ENCODE data around the gene DUSP18. TPM values are rescaled to one million over a fixed set of nuclear protein-coding genes. Genes with fewer than 3 reads are reported as not detected.

Gene DUSP18
- polyA plus RNA-seq, 2 of the 4 experiments (the other 2 are of a cell fraction) = 3.4 to 7.2 TPM

DNA sequence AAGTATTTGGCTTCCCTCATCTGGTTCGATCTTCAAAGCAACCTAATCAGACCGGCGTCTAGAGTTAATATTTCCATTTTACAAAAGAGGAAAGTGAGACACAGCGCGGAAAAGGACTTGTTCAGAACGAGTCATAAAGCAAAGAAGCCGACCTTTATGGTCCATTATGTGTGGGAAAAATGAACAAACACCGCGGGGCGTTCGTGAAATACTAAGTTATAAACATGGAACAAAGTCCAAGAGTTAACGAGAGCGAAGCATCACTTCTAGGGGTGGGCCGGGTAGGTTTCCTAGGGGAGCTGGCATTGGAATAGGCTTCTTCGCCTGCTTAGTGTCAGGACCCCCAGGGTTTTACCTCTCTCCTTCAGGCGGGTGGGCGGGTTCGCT, 575 bp downstream of the DUSP18 start (continued):
- TF ChIP-seq HEYL (CRISPR knock-in tag; IDR thresholded peaks at IDR 0.05) (no peak), ATOH8 (CRISPR knock-in tag; IDR thresholded peaks at IDR 0.05; ENCODE audit: low read depth) (no peak), POLR2AphosphoS2 (conservative IDR thresholded peaks at IDR 0.05; ENCODE audit: low read length) (no peak), FOXS1 (CRISPR knock-in tag; IDR thresholded peaks at IDR 0.05) (no peak), JUNB (IDR thresholded peaks at IDR 0.05) (no peak)

GRCh38 chr22:30665786-30666185, 1.9 kb downstream of the DUSP18 start:
- Histone ChIP-seq H3K4me1 (peaks cover 6% of the 10 kb centered on the region; the same call in 1 of the 3 replicates), H3K9me3 (no peaks in the 10 kb centered on the region), H3K4me3 (no peak overlapping the region), H3K4me2 (no peak overlapping the region), H3K27ac (no peak overlapping the region)
- ATAC-seq (no peak), FAIRE-seq (no peak), DNase-seq (ENCODE audit: low read depth in 1 of 2, low spot score in 1 of 2) (no peak)
- ChIA-PET POLR2A (no interaction called here), CTCF (no interaction called here)
- no peak for TF ChIP-seq CBX2 (IDR thresholded peaks at IDR 0.05; ENCODE audit: borderline replicate concordance, low read depth)
- no peak for TF ChIP-seq EHMT2 (IDR thresholded peaks at IDR 0.05; ENCODE audit: low read depth)
- no peak for TF ChIP-seq CBX8 (IDR thresholded peaks at IDR 0.05)
- no peak for TF ChIP-seq CTCF (IDR thresholded peaks at IDR 0.05)
- TF ChIP-seq MAFK (IDR thresholded peaks at IDR 0.05; ENCODE audit: partially characterized antibody) = no peak
- no peak for TF ChIP-seq SMC3 (IDR thresholded peaks at IDR 0.05)
- TF ChIP-seq FOSB (CRISPR knock-in tag; IDR thresholded peaks at IDR 0.05) = no peak
- TF ChIP-seq HDAC2 (IDR thresholded peaks at IDR 0.05) = no peak
- TF ChIP-seq RNF2 (IDR thresholded peaks at IDR 0.05; ENCODE audit: borderline replicate concordance, low read depth) = no peak
- no peak for TF ChIP-seq CHD2 (IDR thresholded peaks at IDR 0.05; ENCODE audit: low read length, partially characterized antibody)
- no peak for TF ChIP-seq HOXA7 (CRISPR knock-in tag; IDR thresholded peaks at IDR 0.05)
- TF ChIP-seq POLR2A (IDR thresholded peaks at IDR 0.05; ENCODE audit: low read length) = no peak
- no peak for TF ChIP-seq ZC3H11A (IDR thresholded peaks at IDR 0.05)
- TF ChIP-seq JUN (IDR thresholded peaks at IDR 0.05) = no peak
- TF ChIP-seq RCOR1 (IDR thresholded peaks at IDR 0.05; ENCODE audit: low read depth, low read length) = no peak
- 88% methylated on average over 3 of the region's 4 CpGs for WGBS (ENCODE audit: missing lambda C conversion rate)

GRCh38 chr22:30665266-30665665, 2.4 kb downstream of the DUSP18 start:
- peaks cover 6% of the 10 kb centered on the region; the same call in 1 of the 3 replicates for H3K4me1 ChIP-seq
- ChIA-PET CTCF (interaction anchor here (1.3 kb wide), 1 partner anchor 31 kb away, joined by 4 read pairs; no protein-coding TSS in a partner anchor), POLR2A (no interaction called here)
- no peak for DNase-seq (ENCODE audit: low read depth in 1 of 2, low spot score in 1 of 2)
- no peak overlapping the region for H3K4me3 ChIP-seq
- H3K9me3 ChIP-seq = no peaks in the 10 kb centered on the region
- H3K4me2 ChIP-seq = no peak overlapping the region
- WGBS (ENCODE audit: missing lambda C conversion rate) = 57% methylated on average over 2 of the region's 2 CpGs
- TF ChIP-seq CTCF (IDR thresholded peaks at IDR 0.05) (no peak), RFX5 (IDR thresholded peaks at IDR 0.05) (no peak), ZSCAN20 (CRISPR knock-in tag; IDR thresholded peaks at IDR 0.05) (no peak), POLR2AphosphoS2 (conservative IDR thresholded peaks at IDR 0.05; ENCODE audit: low read length) (no peak), USF2 (IDR thresholded peaks at IDR 0.05) (no peak), FOSL2 (IDR thresholded peaks at IDR 0.05) (no peak), FOSL2 (CRISPR knock-in tag; IDR thresholded peaks at IDR 0.05) (no peak), CEBPB (IDR thresholded peaks at IDR 0.05) (no peak), JUN (IDR thresholded peaks at IDR 0.05) (no peak), SREBF2 (IDR thresholded peaks at IDR 0.05) (no peak), MAZ (IDR thresholded peaks at IDR 0.05; ENCODE audit: borderline replicate concordance, low read depth, low read length) (no peak), FOSB (CRISPR knock-in tag; IDR thresholded peaks at IDR 0.05) (no peak), RARB (CRISPR knock-in tag; IDR thresholded peaks at IDR 0.05) (no peak), FOXS1 (CRISPR knock-in tag; IDR thresholded peaks at IDR 0.05) (no peak), POLR2A (IDR thresholded peaks at IDR 0.05; ENCODE audit: low read length) (no peak), RCOR1 (IDR thresholded peaks at IDR 0.05; ENCODE audit: low read depth, low read length) (no peak)
- no peak overlapping the region for H3K27ac ChIP-seq
- no peak for FAIRE-seq
- ATAC-seq = no peak

All from A549 (cell line).